Measurements from ENCODE around the gene MYD88.

MYD88 gene

DNA sequence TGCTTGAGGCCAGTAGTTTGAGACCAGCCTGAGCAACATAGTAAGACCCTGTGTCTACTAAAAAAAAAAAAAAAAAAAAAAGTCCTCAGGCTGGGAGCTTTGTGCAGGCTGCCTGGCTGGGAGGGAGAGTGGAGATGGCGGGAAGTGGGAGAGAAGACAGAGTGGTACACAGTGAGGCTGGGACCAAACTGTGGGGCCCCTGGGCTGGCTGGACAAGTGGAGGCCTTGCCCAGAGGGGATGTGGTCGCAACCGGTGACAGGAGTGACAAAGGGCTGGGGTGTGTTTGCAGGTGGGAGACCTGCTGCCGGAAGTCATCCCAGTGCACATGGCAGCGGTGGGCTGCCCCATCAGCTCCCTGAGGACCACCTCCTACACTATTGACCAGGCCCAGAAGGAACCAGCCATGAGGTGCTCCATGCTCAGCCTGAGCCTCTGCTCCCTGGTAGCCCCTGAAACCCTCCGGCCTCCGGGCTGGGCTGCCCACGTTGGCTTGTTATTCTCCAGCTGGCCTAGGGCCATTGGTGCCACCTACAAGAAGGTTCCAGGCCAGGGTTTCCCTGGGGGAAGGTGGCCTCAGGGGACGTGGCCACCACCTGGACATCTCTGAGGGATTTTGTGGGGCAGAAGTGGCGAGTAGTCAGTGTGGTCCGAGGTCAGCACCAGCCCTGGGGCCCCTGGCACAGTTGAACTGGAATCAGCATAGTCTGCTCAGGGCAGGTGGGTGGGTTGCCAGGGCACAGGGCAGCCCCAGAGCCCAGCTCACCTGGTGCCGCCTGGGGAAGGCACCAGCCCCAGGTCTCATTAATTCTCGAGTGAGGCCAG, 24.2 kb upstream of the MYD88 start:
- no peak overlapping the region for H3K4me3 ChIP-seq (ENCODE audit: low read length in 2 of 2)
- peaks cover 2% of the 10 kb centered on the region for H3K4me1 ChIP-seq (ENCODE audit: control insufficient read depth, insufficient read depth, low read length)
- peaks cover 0 to 4% of the 10 kb centered on the region in 2 donors for H3K36me3 ChIP-seq (ENCODE audit: control insufficient read depth in 2 of 2, insufficient read depth in 2 of 2, low read length in 2 of 2)
- H3K9me3 ChIP-seq (ENCODE audit: control insufficient read depth in 2 of 2, low read length in 2 of 2): no peaks in the 10 kb centered on the region
- H3K27me3 ChIP-seq (ENCODE audit: control insufficient read depth in 1 of 2, insufficient read depth in 2 of 2, low read length in 2 of 2): no peaks in the 10 kb centered on the region
- H3K27ac ChIP-seq (ENCODE audit: low read length): no peak overlapping the region
- H3K9ac ChIP-seq (ENCODE audit: low read length in 2 of 2): no peak overlapping the region

DNA sequence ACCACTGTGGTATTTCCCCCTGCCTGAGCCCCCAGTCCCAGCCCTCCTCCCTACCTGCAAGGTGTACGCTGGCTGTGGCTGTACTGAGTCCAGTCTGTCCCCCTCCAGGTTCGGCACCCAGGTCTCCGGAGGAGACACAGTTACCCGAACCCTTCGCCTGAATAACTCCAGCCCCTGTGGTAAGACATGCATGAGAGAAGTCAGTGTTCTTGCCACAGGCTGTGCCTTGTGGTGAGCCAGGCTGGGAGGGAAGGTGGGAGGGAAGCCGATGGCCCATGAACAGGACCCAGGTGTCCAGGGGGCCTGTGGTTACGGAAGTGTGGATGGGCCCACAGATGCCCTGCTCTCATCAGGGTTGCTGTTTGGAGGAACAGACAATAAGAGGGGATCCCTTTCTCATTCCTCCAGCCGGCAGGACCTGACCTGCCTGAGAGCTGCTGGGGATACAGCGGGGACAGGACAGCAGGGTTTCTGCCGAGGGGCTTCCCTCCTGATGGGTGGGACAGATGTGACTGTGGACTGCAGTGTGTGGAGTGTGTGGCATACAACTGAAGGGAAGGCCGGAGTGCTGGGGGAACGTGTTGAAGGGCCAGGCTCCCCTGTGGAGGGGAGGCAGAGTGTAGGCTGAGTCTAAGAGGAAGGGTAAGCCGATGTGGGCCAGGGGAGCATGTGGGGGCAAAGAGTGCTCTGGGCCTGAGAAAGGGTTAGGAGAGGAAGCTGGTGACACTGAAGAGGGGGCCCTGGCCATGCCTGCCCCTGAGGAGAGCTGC, 23.4 kb upstream of the MYD88 start:
- no peaks in the 10 kb centered on the region for H3K9me3 ChIP-seq (ENCODE audit: control insufficient read depth in 2 of 2, low read length in 2 of 2)
- peaks cover 2% of the 10 kb centered on the region for H3K4me1 ChIP-seq (ENCODE audit: control insufficient read depth, insufficient read depth, low read length)
- H3K27ac ChIP-seq (ENCODE audit: low read length): no peak overlapping the region
- H3K9ac ChIP-seq (ENCODE audit: low read length in 2 of 2): no peak overlapping the region
- no peaks in the 10 kb centered on the region for H3K27me3 ChIP-seq (ENCODE audit: control insufficient read depth in 1 of 2, insufficient read depth in 2 of 2, low read length in 2 of 2)
- H3K36me3 ChIP-seq (ENCODE audit: control insufficient read depth in 2 of 2, insufficient read depth in 2 of 2, low read length in 2 of 2): peaks cover 4 to 8% of the 10 kb centered on the region in 2 donors
- no peak overlapping the region for H3K4me3 ChIP-seq (ENCODE audit: low read length in 2 of 2)

GRCh38 chr3:38115645-38116427, 22.6 kb upstream of the MYD88 start:
- Histone ChIP-seq H3K9ac (ENCODE audit: low read length in 2 of 2) (no peak overlapping the region), H3K36me3 (ENCODE audit: control insufficient read depth in 2 of 2, insufficient read depth in 2 of 2, low read length in 2 of 2) (peaks cover 11% of the 10 kb centered on the region in 2 donors), H3K27ac (ENCODE audit: low read length) (no peak overlapping the region), H3K4me1 (ENCODE audit: control insufficient read depth, insufficient read depth, low read length) (peaks cover 2% of the 10 kb centered on the region), H3K9me3 (ENCODE audit: control insufficient read depth in 2 of 2, low read length in 2 of 2) (no peaks in the 10 kb centered on the region), H3K4me3 (ENCODE audit: low read length in 2 of 2) (no peak overlapping the region), H3K27me3 (ENCODE audit: control insufficient read depth in 1 of 2, insufficient read depth in 2 of 2, low read length in 2 of 2) (no peaks in the 10 kb centered on the region)

GRCh38 chr3:38116471-38117162, 21.8 kb upstream of the MYD88 start:
- Histone ChIP-seq H3K9me3 (ENCODE audit: control insufficient read depth in 2 of 2, low read length in 2 of 2) (no peaks in the 10 kb centered on the region), H3K27me3 (ENCODE audit: control insufficient read depth in 1 of 2, insufficient read depth in 2 of 2, low read length in 2 of 2) (no peaks in the 10 kb centered on the region), H3K36me3 (ENCODE audit: control insufficient read depth in 2 of 2, insufficient read depth in 2 of 2, low read length in 2 of 2) (peaks cover 11 to 14% of the 10 kb centered on the region in 2 donors), H3K9ac (ENCODE audit: low read length in 2 of 2) (no peak overlapping the region), H3K4me3 (ENCODE audit: low read length in 2 of 2) (no peak overlapping the region), H3K27ac (ENCODE audit: low read length) (no peak overlapping the region), H3K4me1 (ENCODE audit: control insufficient read depth, insufficient read depth, low read length) (peaks cover 6% of the 10 kb centered on the region)

GRCh38 chr3:38117163-38117716, 21.2 kb upstream of the MYD88 start:
- H3K27ac ChIP-seq (ENCODE audit: low read length): no peak overlapping the region
- no peak overlapping the region for H3K9ac ChIP-seq (ENCODE audit: low read length in 2 of 2)
- peaks cover 6% of the 10 kb centered on the region for H3K4me1 ChIP-seq (ENCODE audit: control insufficient read depth, insufficient read depth, low read length)
- no peaks in the 10 kb centered on the region for H3K9me3 ChIP-seq (ENCODE audit: control insufficient read depth in 2 of 2, low read length in 2 of 2)
- H3K36me3 ChIP-seq (ENCODE audit: control insufficient read depth in 2 of 2, insufficient read depth in 2 of 2, low read length in 2 of 2): peaks cover 12 to 19% of the 10 kb centered on the region in 2 donors
- no peak overlapping the region for H3K4me3 ChIP-seq (ENCODE audit: low read length in 2 of 2)
- H3K27me3 ChIP-seq (ENCODE audit: control insufficient read depth in 1 of 2, insufficient read depth in 2 of 2, low read length in 2 of 2): no peaks in the 10 kb centered on the region

- Histone ChIP-seq H3K36me3 (ENCODE audit: control insufficient read depth in 2 of 2, insufficient read depth in 2 of 2, low read length in 2 of 2) (peaks cover 18 to 25% of the 10 kb centered on the region in 2 donors), H3K4me1 (ENCODE audit: control insufficient read depth, insufficient read depth, low read length) (peaks cover 6% of the 10 kb centered on the region), H3K27ac (ENCODE audit: low read length) (no peak overlapping the region), H3K9me3 (ENCODE audit: control insufficient read depth in 2 of 2, low read length in 2 of 2) (no peaks in the 10 kb centered on the region), H3K9ac (ENCODE audit: low read length in 2 of 2) (no peak overlapping the region), H3K27me3 (ENCODE audit: control insufficient read depth in 1 of 2, insufficient read depth in 2 of 2, low read length in 2 of 2) (no peaks in the 10 kb centered on the region), H3K4me3 (ENCODE audit: low read length in 2 of 2) (no peak overlapping the region)
These were observed 20.6 kb upstream of the MYD88 start for GRCh38 chr3:38117748-38118420.

DNA sequence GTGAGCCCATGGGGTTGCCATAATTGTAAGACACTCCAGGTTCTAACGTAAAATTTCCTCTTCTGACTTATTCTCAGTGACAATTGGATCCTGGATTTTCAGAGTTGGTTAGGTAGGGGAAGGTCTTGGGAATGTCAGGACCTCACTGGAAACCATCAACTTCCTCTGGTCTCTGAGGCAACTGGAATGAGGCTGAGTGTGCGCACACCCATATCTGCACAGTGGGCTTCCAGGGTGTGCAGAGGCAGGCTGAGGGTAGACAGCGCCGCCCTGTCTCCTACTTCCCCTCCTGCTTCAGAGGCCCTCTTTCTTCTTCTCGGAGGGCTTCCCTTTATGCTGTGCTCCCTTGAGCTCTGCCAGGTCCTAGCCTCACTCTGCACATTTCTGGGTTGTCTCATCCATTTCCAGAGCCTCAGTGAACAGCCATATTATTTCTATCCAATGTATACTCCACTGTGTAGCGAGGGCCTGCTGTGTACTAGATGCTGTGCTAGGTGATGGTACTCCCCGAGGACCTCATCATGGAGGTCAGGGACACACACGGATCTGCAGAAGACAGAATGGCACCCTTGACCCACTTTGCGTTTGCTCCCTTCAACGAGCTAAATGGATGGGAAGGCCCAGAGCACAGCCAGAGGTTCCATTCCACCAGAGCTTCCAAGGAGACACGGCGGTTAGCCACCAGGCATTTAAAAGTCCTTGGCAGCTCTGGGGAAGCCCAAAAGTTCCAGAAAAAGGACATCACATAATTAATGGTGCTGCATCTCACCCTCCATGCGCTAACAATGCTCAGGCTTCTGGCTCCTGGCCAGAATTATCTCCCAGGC, 19.8 kb upstream of the MYD88 start:
- H3K27me3 ChIP-seq (ENCODE audit: control insufficient read depth in 1 of 2, insufficient read depth in 2 of 2, low read length in 2 of 2): no peaks in the 10 kb centered on the region
- H3K36me3 ChIP-seq (ENCODE audit: control insufficient read depth in 2 of 2, insufficient read depth in 2 of 2, low read length in 2 of 2): peaks cover 20 to 28% of the 10 kb centered on the region in 2 donors
- H3K9ac ChIP-seq (ENCODE audit: low read length in 2 of 2): no peak overlapping the region
- H3K9me3 ChIP-seq (ENCODE audit: control insufficient read depth in 2 of 2, low read length in 2 of 2): no peaks in the 10 kb centered on the region
- H3K27ac ChIP-seq (ENCODE audit: low read length): no peak overlapping the region
- H3K4me1 ChIP-seq (ENCODE audit: control insufficient read depth, insufficient read depth, low read length): peaks cover 6% of the 10 kb centered on the region
- no peak overlapping the region for H3K4me3 ChIP-seq (ENCODE audit: low read length in 2 of 2)

DNA sequence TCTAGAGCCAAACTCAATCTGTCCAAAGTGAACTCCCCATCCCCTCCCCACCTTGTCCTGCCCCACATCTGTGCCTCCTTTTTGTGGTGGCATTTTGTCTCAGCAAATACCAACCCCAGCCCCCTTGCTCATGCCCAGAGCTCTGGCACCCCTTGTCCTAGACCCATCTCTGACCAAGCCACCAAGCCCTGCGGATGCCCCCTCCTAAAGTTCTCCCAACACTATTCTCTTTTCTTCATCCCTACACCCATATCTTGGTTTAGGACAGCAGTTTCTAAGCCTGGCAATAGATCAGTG, 19.3 kb upstream of the MYD88 start:
- peaks cover 21 to 29% of the 10 kb centered on the region in 2 donors for H3K36me3 ChIP-seq (ENCODE audit: control insufficient read depth in 2 of 2, insufficient read depth in 2 of 2, low read length in 2 of 2)
- H3K9ac ChIP-seq (ENCODE audit: low read length in 2 of 2): no peak overlapping the region
- no peak overlapping the region for H3K4me3 ChIP-seq (ENCODE audit: low read length in 2 of 2)
- no peak overlapping the region for H3K27ac ChIP-seq (ENCODE audit: low read length)
- H3K27me3 ChIP-seq (ENCODE audit: control insufficient read depth in 1 of 2, insufficient read depth in 2 of 2, low read length in 2 of 2): no peaks in the 10 kb centered on the region
- peaks cover 6% of the 10 kb centered on the region for H3K4me1 ChIP-seq (ENCODE audit: control insufficient read depth, insufficient read depth, low read length)
- H3K9me3 ChIP-seq (ENCODE audit: control insufficient read depth in 2 of 2, low read length in 2 of 2): no peaks in the 10 kb centered on the region

DNA sequence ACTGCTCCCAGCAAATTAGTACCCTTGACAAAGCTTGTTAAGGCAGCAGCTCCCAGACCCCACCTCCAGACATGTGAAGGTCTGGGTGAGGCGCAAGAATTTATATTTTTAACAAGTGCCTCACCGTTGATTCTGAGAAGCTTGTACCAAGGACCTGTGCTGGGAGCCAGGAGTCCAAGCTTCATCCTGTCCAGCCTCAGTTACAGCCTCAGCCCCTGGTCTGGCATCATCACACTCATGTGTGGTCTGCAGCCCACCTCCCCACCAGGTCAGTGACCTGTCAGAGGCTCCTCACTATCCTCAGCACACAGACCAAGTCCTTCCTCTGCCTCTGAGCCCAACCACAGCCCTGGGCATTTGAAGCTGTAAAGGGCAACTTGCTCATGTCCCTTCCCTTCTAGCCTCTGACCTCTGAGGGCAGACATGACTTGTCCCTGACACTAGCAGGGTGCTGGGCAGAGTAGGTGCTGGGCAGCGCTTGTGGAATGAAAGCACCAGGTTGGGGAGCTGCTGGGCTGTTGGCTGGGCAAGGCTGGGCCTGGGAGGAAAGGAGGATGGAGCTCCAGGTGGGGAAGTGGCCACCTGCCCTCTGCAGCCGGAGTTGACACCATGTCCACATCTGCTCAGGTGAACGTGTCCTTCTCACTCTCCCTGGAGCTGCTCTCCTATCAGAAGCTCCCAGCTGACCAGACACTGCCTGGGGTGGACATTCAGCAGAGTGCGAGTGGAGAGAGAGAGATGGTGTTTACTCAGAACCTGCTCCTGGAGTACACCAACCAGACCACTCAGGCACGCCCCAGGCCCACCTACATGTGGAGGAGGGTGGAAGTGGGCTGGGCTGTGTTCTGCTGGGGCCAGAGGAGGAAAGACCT, 18.4 kb upstream of the MYD88 start:
- no peaks in the 10 kb centered on the region for H3K9me3 ChIP-seq (ENCODE audit: control insufficient read depth in 2 of 2, low read length in 2 of 2)
- H3K4me3 ChIP-seq (ENCODE audit: low read length in 2 of 2): no peak overlapping the region
- peaks cover 30 to 38% of the 10 kb centered on the region in 2 donors for H3K36me3 ChIP-seq (ENCODE audit: control insufficient read depth in 2 of 2, insufficient read depth in 2 of 2, low read length in 2 of 2)
- no peak overlapping the region for H3K9ac ChIP-seq (ENCODE audit: low read length in 2 of 2)
- H3K27me3 ChIP-seq (ENCODE audit: control insufficient read depth in 1 of 2, insufficient read depth in 2 of 2, low read length in 2 of 2): no peaks in the 10 kb centered on the region
- no peak overlapping the region for H3K27ac ChIP-seq (ENCODE audit: low read length)
- peaks cover 6% of the 10 kb centered on the region for H3K4me1 ChIP-seq (ENCODE audit: control insufficient read depth, insufficient read depth, low read length)

All from stomach smooth muscle (tissue), 2 donors.